Lung (tissue), 12 donors: Measurements from ENCODE around the gene ZNF823. TPM values are rescaled to one million over a fixed set of nuclear protein-coding genes. Genes with fewer than 3 reads are reported as not detected.
"Not testable (repeated sequence)": the region's sequence is repeated elsewhere in the genome, so short reads cannot be mapped to it uniquely, and the experiment has no call there.

Experiments used
- ATAC-seq: fragments of 200-7000 bp; cut with Tn5 transposase; one replicate; pipeline ENCODE4 v1.9.1; 2020; ENCODE audit warnings: moderate number of reproducible peaks; ENCODE audit not compliant: insufficient read depth, low FRiP score
- DNase-seq, 3 donors: peaks; one replicate each; pipeline ENCODE4 v3.0.0-alpha.2; 2013 to 2017
- H3K27ac ChIP-seq, 2 donors: one replicate each; pipeline ENCODE4 v1.5.1; 2013; ENCODE audit warnings: mild to moderate bottlenecking in 2 of 2, moderate library complexity in 2 of 2, control low read depth in 1 of 2, inconsistent platforms in 1 of 2, low read depth in 1 of 2, low read length in 1 of 2
- H3K27me3 ChIP-seq, 3 donors: one replicate each; pipeline ENCODE4 v1.5.1; 2013; ENCODE audit warnings: low read length in 2 of 3; ENCODE audit not compliant: control insufficient read depth in 3 of 3, insufficient read depth in 3 of 3
- H3K36me3 ChIP-seq, 4 donors: one replicate each; pipeline ENCODE4 v1.5.1; 2013; ENCODE audit warnings: low read length in 4 of 4, mild to moderate bottlenecking in 1 of 4, moderate library complexity in 1 of 4; ENCODE audit not compliant: control insufficient read depth in 4 of 4, insufficient read depth in 4 of 4
- H3K4me1 ChIP-seq, 5 donors: one replicate each; pipeline ENCODE4 v1.5.1; 2013; ENCODE audit warnings: low read length in 5 of 5, mild to moderate bottlenecking in 2 of 5, moderate library complexity in 1 of 5; ENCODE audit not compliant: control insufficient read depth in 5 of 5, insufficient read depth in 5 of 5
- H3K4me3 ChIP-seq: one replicate; pipeline ENCODE4 v1.5.1; 2013; ENCODE audit warnings: mild to moderate bottlenecking, control low read depth, moderate library complexity
- H3K9ac ChIP-seq, 2 donors: one replicate each; pipeline ENCODE4 v1.5.1; 2013; ENCODE audit warnings: low read length in 2 of 2, control low read depth in 1 of 2; ENCODE audit not compliant: insufficient read depth in 1 of 2
- H3K9me3 ChIP-seq, 4 donors: one replicate each; pipeline ENCODE4 v1.5.1; 2013; ENCODE audit warnings: low read length in 3 of 4, mild to moderate bottlenecking in 1 of 4, moderate library complexity in 1 of 4; ENCODE audit not compliant: control insufficient read depth in 4 of 4, insufficient read depth in 3 of 4
- WGBS, 2 donors: extraction: QIAGEN DNeasy Blood & Tissue Kit; methylation state at CpG; one replicate each; pipeline ENCODE4 v1.1.7; 2013; 5-methylcytosine and 5-hydroxymethylcytosine counted together
- polyA plus RNA-seq, 2 donors: library from polyadenylated mRNA; stranded (reverse); fragments of 200-250 nt; gene quantifications; one replicate each; pipeline ENCODE4 v1.2.1, GENCODE V29; 2013
- total RNA-seq, 2 donors: library from RNA; depleted of rRNA in 1 of 2; stranded (reverse); fragments of >200 nt in 1 of 2; gene quantifications; one replicate each; pipeline ENCODE4 v1.2.1, GENCODE V29; 2014 to 2021
- TF ChIP-seq, protein P1 (sequence below): IDR thresholded peaks from 2 replicates; pipeline ENCODE4 v1.5.1; 2012; ENCODE audit warnings: mild to moderate bottlenecking; ENCODE audit errors: control extremely low read depth, extremely low read depth
- donor health status: control.
- donor health status: control.
- donor health status: Bipolar disorder and iron deficiency.
- donor health status: healthy.
- donor health status: DM: yes; HTN: yes; CAD: no.

The ZNF823 gene
- total and polyA plus RNA-seq, 4 donors: 2.4 to 13.1 (median 4.9) TPM

GRCh38 chr19:11783767-11784166 lies 45.0 kb upstream of the ZNF823 start:
- H3K4me3 ChIP-seq: no peak overlapping the region
- ATAC-seq (no peak), DNase-seq (no peak)
- H3K9ac ChIP-seq: no peak overlapping the region
- TF ChIP-seq, protein P1, sequence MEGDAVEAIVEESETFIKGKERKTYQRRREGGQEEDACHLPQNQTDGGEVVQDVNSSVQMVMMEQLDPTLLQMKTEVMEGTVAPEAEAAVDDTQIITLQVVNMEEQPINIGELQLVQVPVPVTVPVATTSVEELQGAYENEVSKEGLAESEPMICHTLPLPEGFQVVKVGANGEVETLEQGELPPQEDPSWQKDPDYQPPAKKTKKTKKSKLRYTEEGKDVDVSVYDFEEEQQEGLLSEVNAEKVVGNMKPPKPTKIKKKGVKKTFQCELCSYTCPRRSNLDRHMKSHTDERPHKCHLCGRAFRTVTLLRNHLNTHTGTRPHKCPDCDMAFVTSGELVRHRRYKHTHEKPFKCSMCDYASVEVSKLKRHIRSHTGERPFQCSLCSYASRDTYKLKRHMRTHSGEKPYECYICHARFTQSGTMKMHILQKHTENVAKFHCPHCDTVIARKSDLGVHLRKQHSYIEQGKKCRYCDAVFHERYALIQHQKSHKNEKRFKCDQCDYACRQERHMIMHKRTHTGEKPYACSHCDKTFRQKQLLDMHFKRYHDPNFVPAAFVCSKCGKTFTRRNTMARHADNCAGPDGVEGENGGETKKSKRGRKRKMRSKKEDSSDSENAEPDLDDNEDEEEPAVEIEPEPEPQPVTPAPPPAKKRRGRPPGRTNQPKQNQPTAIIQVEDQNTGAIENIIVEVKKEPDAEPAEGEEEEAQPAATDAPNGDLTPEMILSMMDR: no peak
- no peaks in the 10 kb centered on the region for H3K27me3 ChIP-seq
- H3K9me3 ChIP-seq: peaks cover 14 to 52% (median 29%) of the 10 kb centered on the region in 4 donors
- peaks cover 15 to 55% (median 32%) of the 10 kb centered on the region in 4 donors for H3K36me3 ChIP-seq
- H3K4me1 ChIP-seq: no peaks in the 10 kb centered on the region
- no peak overlapping the region for H3K27ac ChIP-seq
- WGBS, 2 donors: 97 to 98% methylated on average over 1 of the region's 1 CpG

DNA sequence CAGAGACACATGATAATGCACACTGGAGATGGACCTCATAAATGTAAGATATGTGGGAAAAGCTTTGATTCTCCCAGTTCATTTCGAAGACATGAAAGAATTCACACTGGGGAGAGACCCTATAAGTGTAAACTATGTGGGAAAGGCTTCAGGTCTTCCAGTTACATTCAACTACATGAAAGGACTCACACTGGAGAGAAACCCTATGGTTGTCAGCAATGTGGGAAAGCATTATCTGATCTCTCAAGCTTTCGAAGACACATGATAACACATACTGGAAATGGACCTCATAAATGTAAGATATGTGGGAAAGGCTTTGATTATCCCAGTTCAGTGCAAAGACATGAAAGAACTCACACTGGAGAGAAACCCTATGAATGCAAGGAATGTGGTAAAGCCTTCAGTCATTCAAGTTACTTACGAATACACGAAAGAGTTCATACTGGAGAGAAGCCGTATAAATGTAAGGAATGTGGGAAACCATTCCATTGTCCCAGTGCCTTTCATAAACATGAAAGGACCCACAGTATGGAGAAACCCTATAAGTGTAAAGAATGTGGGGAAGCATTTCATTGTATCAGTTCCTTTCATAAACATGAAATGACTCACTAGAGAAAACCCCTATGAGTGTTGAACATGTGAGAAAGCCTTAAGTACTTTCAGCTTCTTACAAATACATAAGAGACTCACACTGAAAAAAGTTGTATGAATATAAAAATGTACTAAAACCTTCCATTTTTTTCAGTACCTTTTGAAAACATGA lies 42.7 kb upstream of the ZNF823 start:
- H3K4me3 ChIP-seq: no peak overlapping the region
- WGBS, 2 donors: 97 to 98% methylated on average over 5 of the region's 5 CpGs

GRCh38 chr19:11780431-11781020 lies 41.8 kb upstream of the ZNF823 start:
- Histone ChIP-seq H3K9me3 (peaks cover 15 to 59% (median 32%) of the 10 kb centered on the region in 4 donors), H3K9ac (no peak overlapping the region), H3K4me3 (no peak overlapping the region), H3K4me1 (no peaks in the 10 kb centered on the region), H3K36me3 (peaks cover 20 to 79% (median 50%) of the 10 kb centered on the region in 4 donors), H3K27me3 (no peaks in the 10 kb centered on the region), H3K27ac (no peak overlapping the region)
- 98% methylated on average over 7 of the region's 7 CpGs for WGBS, 2 donors
- no peak for DNase-seq
- no peak for ATAC-seq
- TF ChIP-seq, protein P1: no peak

More for the DNA sequence above, 42.7 kb upstream of the ZNF823 start:
- Histone ChIP-seq H3K9me3 (peaks cover 15 to 56% (median 31%) of the 10 kb centered on the region in 4 donors), H3K4me1 (no peaks in the 10 kb centered on the region), H3K9ac (no peak overlapping the region), H3K36me3 (peaks cover 20 to 75% (median 49%) of the 10 kb centered on the region in 4 donors), H3K27me3 (no peaks in the 10 kb centered on the region), H3K27ac (no peak overlapping the region)
- no peak for DNase-seq
- ATAC-seq: no peak
- TF ChIP-seq, protein P1: no peak

GRCh38 chr19:11776669-11777068 lies 37.9 kb upstream of the ZNF823 start:
- not testable (repeated sequence) for H3K9ac ChIP-seq, DNase-seq, H3K4me3 ChIP-seq, H3K27me3 ChIP-seq, H3K27ac ChIP-seq, ATAC-seq, H3K4me1 ChIP-seq
- Histone ChIP-seq H3K9me3 (peaks cover 19 to 34% (median 26%) of the 10 kb centered on the region in 4 donors), H3K36me3 (peaks cover 20 to 52% (median 43%) of the 10 kb centered on the region in 4 donors)
- 98 to 100% methylated on average over 11 of the region's 11 CpGs for WGBS, 2 donors

GRCh38 chr19:11771520-11771919 lies 32.8 kb upstream of the ZNF823 start:
- peaks cover 0 to 10% (median 5%) of the 10 kb centered on the region in 5 donors for H3K4me1 ChIP-seq
- 75 to 82% methylated on average over 10 to 11 of the region's 11 CpGs for WGBS, 2 donors
- not testable (repeated sequence) for H3K4me3 ChIP-seq, H3K36me3 ChIP-seq, H3K27ac ChIP-seq, ATAC-seq, DNase-seq, H3K9ac ChIP-seq, H3K27me3 ChIP-seq
- peaks cover 0 to 14% (median 10%) of the 10 kb centered on the region in 4 donors for H3K9me3 ChIP-seq
